K562 (cell line): ENCODE results near the gene NDST1. TPM values are rescaled to one million over a fixed set of nuclear protein-coding genes. Genes with fewer than 3 reads are reported as not detected.
A peak's percentile ranks its signal among the peaks of the same experiment; 100 is the strongest.

Experiments
- ATAC-seq: fragments of 200-7000 bp; cut with Tn5 transposase; 3 replicates; pipeline ENCODE4 v1.9.1; 2020; ENCODE audit warnings: moderate library complexity
- BruUV-seq: library from RNA; stranded (reverse); fragments of 400-500 nt; replicated peaks from 2 replicates; lab custom pipeline; 2021; lab: Mats Ljungman, UMichigan
- CTCF ChIA-PET: fragments of 300-600 bp; formaldehyde crosslinking; extraction: SDS; loops from one replicate; lab custom pipeline; 2021; ENCODE audit warnings: low intra/inter-chr PET ratio; lab: Yijun Ruan, JAX
- POLR2A ChIA-PET: fragments of 300-600, 350-650 bp; sonication (Branson Sonifier 250); formaldehyde crosslinking; extraction: SDS; loops from one replicate; lab custom pipeline; 2021; ENCODE audit warnings: antibody characterized with exemption, inconsistent platforms; lab: Yijun Ruan, JAX
- DNase-seq, 4 experiments: peaks; one replicate each; pipeline versions ENCODE4 v3.0.0 to v3.0.0-alpha.2; 2011 to 2018; ENCODE audit warnings: low spot score in 3 of 4, mixed read lengths in 3 of 4; ENCODE audit errors: extremely low read depth in 1 of 4
- FAIRE-seq: peaks from 2 replicates; lab custom pipeline; 2011; peaks lifted over from hg19 to GRCh38; lab: Jason Lieb, UNC
- H2AFZ ChIP-seq: 2 replicates; pipeline ENCODE4 v1.6.0; 2011; ENCODE audit warnings: low read depth, low read length, control low read depth, inconsistent platforms
- H3K27ac ChIP-seq: fragments of 200-600 bp; 3 replicates; pipeline ENCODE4 v1.8.0; 2011; ENCODE audit warnings: low read depth, mild to moderate bottlenecking, control low read depth, inconsistent platforms, low read length, moderate library complexity, mixed read lengths; ENCODE audit errors: extremely low read depth
- H3K27me3 ChIP-seq, 2 experiments: fragments of 300-600 bp in 1 of 2; 2 replicates in 1 of 2; 3 replicates in 1 of 2; pipeline versions ENCODE4 v1.6.0 to v1.8.0; 2011; ENCODE audit warnings: inconsistent platforms in 2 of 2, low read length in 2 of 2, mild to moderate bottlenecking in 1 of 2, mixed read lengths in 1 of 2, moderate library complexity in 1 of 2; ENCODE audit not compliant: control insufficient read depth in 2 of 2, insufficient read depth in 2 of 2
- H3K36me3 ChIP-seq: fragments of 300-600 bp; 3 replicates; pipeline ENCODE4 v1.8.0; 2011; ENCODE audit warnings: mild to moderate bottlenecking, low read length, inconsistent platforms; ENCODE audit not compliant: control insufficient read depth, insufficient read depth
- H3K4me1 ChIP-seq, 2 experiments: fragments of 200-600 bp in 1 of 2; replicated peaks in 1 of 2; 2 replicates in 1 of 2; 3 replicates in 1 of 2; pipeline versions ENCODE4 v1.5.1 to v1.8.0; 2011; ENCODE audit warnings: inconsistent platforms in 2 of 2, low read length in 2 of 2, mild to moderate bottlenecking in 1 of 2, mixed read lengths in 1 of 2, moderate library complexity in 1 of 2; ENCODE audit not compliant: control insufficient read depth in 2 of 2, insufficient read depth in 2 of 2
- H3K4me2 ChIP-seq: 2 replicates; pipeline ENCODE4 v1.6.1; 2011; ENCODE audit warnings: low read length, control low read depth, inconsistent platforms, mixed read lengths; ENCODE audit not compliant: insufficient read depth
- H3K4me3 ChIP-seq: fragments of 200-600 bp; sonication (generic), shearing (Covaris generic); 2 replicates; pipeline ENCODE4 v1.5.1; 2016; ENCODE audit warnings: control low read depth, inconsistent platforms
- H3K79me2 ChIP-seq: fragments of 200-600 bp; 3 replicates; pipeline ENCODE4 v1.8.0; 2011; ENCODE audit warnings: low read length, inconsistent platforms; ENCODE audit not compliant: control insufficient read depth, insufficient read depth
- H3K9ac ChIP-seq, 2 experiments: 2 replicates each; pipeline versions ENCODE4 v1.6.0 to v1.6.1; 2011; ENCODE audit warnings: low read depth in 2 of 2, low read length in 2 of 2, control low read depth in 1 of 2, inconsistent platforms in 1 of 2, mild to moderate bottlenecking in 1 of 2, mixed read lengths in 1 of 2; ENCODE audit not compliant: insufficient read depth in 1 of 2
- H3K9me1 ChIP-seq: one replicate; pipeline ENCODE4 v1.6.0; 2011; ENCODE audit warnings: inconsistent platforms, mild to moderate bottlenecking, low read length, moderate library complexity; ENCODE audit not compliant: control insufficient read depth, insufficient read depth
- H3K9me3 ChIP-seq: replicated peaks from 2 replicates; pipeline ENCODE4 v1.5.1; 2011; ENCODE audit warnings: low read depth, low read length, inconsistent platforms; ENCODE audit not compliant: control insufficient read depth, insufficient read depth
- H4K20me1 ChIP-seq: replicated peaks from 2 replicates; pipeline ENCODE4 v1.6.1; 2011; ENCODE audit warnings: low read length, inconsistent platforms, mixed read lengths; ENCODE audit not compliant: control insufficient read depth, insufficient read depth
- ARHGAP35 ChIP-seq: fragments of 450-650 bp; IDR thresholded peaks from 2 replicates; pipeline ENCODE4 v1.6.1; 2018; ENCODE audit not compliant: partially characterized antibody
- CTBP1 ChIP-seq: fragments of 450-650 bp; IDR thresholded peaks from 2 replicates; pipeline ENCODE4 v1.6.1; 2016; ENCODE audit warnings: borderline replicate concordance
- KLF13 ChIP-seq: fragments of 450-650 bp; IDR thresholded peaks from 2 replicates; pipeline ENCODE4 v1.6.1; 2016; ENCODE audit warnings: missing genetic modification characterization, low read depth, mild to moderate bottlenecking, missing compliant biosample characterization, moderate library complexity, borderline replicate concordance
- NBN ChIP-seq: fragments of 450-650 bp; IDR thresholded peaks from 2 replicates; pipeline ENCODE4 v1.6.1; 2016; ENCODE audit warnings: low read depth, mild to moderate bottlenecking
- NFIC ChIP-seq: fragments of 450-650 bp; IDR thresholded peaks from 2 replicates; pipeline ENCODE4 v1.6.1; 2017; ENCODE audit warnings: mild to moderate bottlenecking, inconsistent platforms
- NRF1 ChIP-seq, 2 experiments: fragments of 450-650 bp; IDR thresholded peaks in 1 of 2; conservative IDR thresholded peaks in 1 of 2; 2 replicates each; pipeline ENCODE4 v1.6.1; 2014; ENCODE audit warnings: mild to moderate bottlenecking in 2 of 2
- PKNOX1 ChIP-seq: fragments of 450-650 bp; IDR thresholded peaks from 2 replicates; pipeline ENCODE4 v1.6.1; 2016
- RFX7 ChIP-seq: fragments of 250-450 bp; sonication (Bioruptor Pico); IDR thresholded peaks from 2 replicates; pipeline ENCODE4 v1.5.1; 2021; ENCODE audit warnings: mild to moderate bottlenecking
- SAP30 ChIP-seq: fragments of 200-600 bp; sonication (generic); IDR thresholded peaks from 2 replicates; pipeline ENCODE4 v1.6.1; 2012; ENCODE audit warnings: borderline replicate concordance, low read depth, mild to moderate bottlenecking, moderate library complexity, low read length, control low read depth, inconsistent platforms; ENCODE audit not compliant: insufficient read depth, poor library complexity, severe bottlenecking
- SLC30A9 ChIP-seq: fragments of 250-450 bp; sonication (Bioruptor Pico); IDR thresholded peaks from 2 replicates; pipeline ENCODE4 v1.8.0; 2022; ENCODE audit warnings: mild to moderate bottlenecking, moderate library complexity
- TOE1 ChIP-seq, 2 experiments: fragments of 450-650 bp in 1 of 2; sonication (generic) in 1 of 2; formaldehyde crosslinking in 1 of 2; IDR thresholded peaks; 2 replicates each; pipeline versions ENCODE4 v1.7.1 to v1.8.0; 2016 to 2022; ENCODE audit warnings: borderline replicate concordance in 2 of 2, mild to moderate bottlenecking in 2 of 2, antibody characterized with exemption in 1 of 2, inconsistent platforms in 1 of 2, low read depth in 1 of 2, missing genetic modification reagents in 1 of 2, moderate library complexity in 1 of 2
- TSC22D4 ChIP-seq: fragments of 450-650 bp; IDR thresholded peaks from 2 replicates; pipeline ENCODE4 v1.6.1; 2016; ENCODE audit warnings: missing genetic modification characterization, missing biosample characterization, control low read depth
- ZFP91 ChIP-seq: sonication (generic); formaldehyde crosslinking; IDR thresholded peaks from 2 replicates; pipeline ENCODE4 v1.8.0; 2022; ENCODE audit warnings: mild to moderate bottlenecking, missing genetic modification reagents
- ZNF586 ChIP-seq: fragments of 450-650 bp; formaldehyde crosslinking; conservative IDR thresholded peaks from 2 replicates; pipeline ENCODE4 v1.4.0; 2020; ENCODE audit warnings: mild to moderate bottlenecking, moderate library complexity
- WGBS: fragments of 100-300 bp; shearing (Covaris generic); methylation state at CpG from one replicate; pipeline ENCODE4 v1.1.6; 2016; ENCODE audit warnings: low coverage, mixed read lengths; ENCODE audit not compliant: insufficient coverage; ENCODE audit errors: missing lambda C conversion rate; 5-methylcytosine and 5-hydroxymethylcytosine counted together
- in situ Hi-C: fragments of 300-500 bp; cut with MboI; formaldehyde crosslinking; loops from 4 replicates; pipeline ENCODE4 v1.15.0; 2018; ENCODE audit warnings: inconsistent platforms, mixed read lengths
- intact Hi-C: fragments of 100-400 bp; cut with micrococcal nuclease; formaldehyde crosslinking; loops from 2 replicates; pipeline ENCODE4 v1.14.2; 2022
- polyA plus RNA-seq, 8 experiments: library from polyadenylated mRNA; depleted of rRNA in 4 of 8; stranded (reverse) in 5 of 8; unstranded in 3 of 8; fragments of >200 nt; fragmentation: Nextera tagmentation in 2 of 8; fragmentation: Illumina TruSeq in 1 of 8; extraction: Ambion mirVana in 2 of 8; extraction: Trizol in 1 of 8; gene quantifications; 2 replicates each; pipeline versions ENCODE4 v1.2.1 to v1.2.3, GENCODE V29; 2011 to 2014; ENCODE audit warnings: inconsistent platforms in 1 of 8, missing spikeins in 1 of 8
- total RNA-seq, 7 experiments: library from RNA; depleted of rRNA in 6 of 7; stranded (reverse); fragments of >200 nt in 6 of 7; fragmentation: Illumina TruSeq in 2 of 7; extraction: Trizol in 2 of 7; gene quantifications; 2 replicates each; pipeline versions ENCODE4 v1.2.1 to v1.2.3, GENCODE V29; 2011 to 2021; ENCODE audit warnings: low replicate concordance in 1 of 7
- TF ChIP-seq, protein P1 (sequence below), 2 experiments: IDR thresholded peaks in 1 of 2; conservative IDR thresholded peaks in 1 of 2; 2 replicates each; pipeline ENCODE4 v1.6.1; 2016; ENCODE audit warnings: low read depth in 2 of 2, mild to moderate bottlenecking in 1 of 2, missing compliant biosample characterization in 1 of 2, missing genetic modification characterization in 1 of 2, moderate library complexity in 1 of 2

NDST1 gene
- total and polyA plus RNA-seq, 9 of the 15 experiments (the other 6 are each of a cell fraction or from before 2014, with no cell fraction given) = 0.38 to 47.9 (median 9.9) TPM

DNA sequence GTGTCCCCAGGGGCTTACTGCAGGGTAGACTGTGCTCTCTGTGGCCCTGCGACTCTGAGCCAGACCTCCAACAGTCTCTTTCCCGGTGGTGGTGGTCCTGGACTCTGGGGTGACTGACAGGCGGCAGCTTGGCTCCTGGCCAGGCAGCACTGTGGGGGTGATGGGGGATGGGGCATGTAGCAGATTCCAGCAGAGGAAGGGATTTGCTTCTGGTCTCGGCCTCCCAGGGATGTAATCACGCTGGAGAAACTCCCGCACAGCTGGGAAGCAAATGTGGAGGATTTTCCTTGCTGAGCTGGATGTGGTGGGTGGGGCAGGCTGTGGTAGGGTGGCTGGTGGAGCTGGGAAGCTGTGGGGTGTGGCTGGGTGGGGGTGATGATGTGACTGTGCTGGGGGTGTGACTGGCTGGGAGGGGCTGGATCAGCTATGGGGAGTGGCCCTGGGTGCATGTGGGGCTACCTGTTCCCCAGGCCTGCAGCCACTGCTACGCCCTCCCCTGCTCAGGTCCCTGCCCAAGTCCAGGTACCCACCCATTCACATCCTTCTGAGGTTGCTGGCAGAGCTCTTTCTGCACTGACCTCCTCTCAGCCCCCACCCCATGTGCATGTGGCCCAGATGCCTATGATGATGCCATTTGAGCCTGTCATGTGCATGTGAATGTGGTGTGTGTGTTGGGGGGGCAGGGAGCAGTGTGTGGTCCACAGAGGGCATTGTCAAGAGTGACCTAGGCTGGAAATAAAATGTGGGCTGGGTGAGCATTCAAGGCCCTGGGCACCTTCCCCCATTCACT lies 3.8 kb downstream of the NDST1 start:
- Histone ChIP-seq H3K4me2 (no peak overlapping the region; the same call in 1 of the 2 replicates), H3K27me3 (no peaks in the 10 kb centered on the region), H3K79me2 (peaks cover 60% of the 10 kb centered on the region), H4K20me1 (peaks cover 67% of the 10 kb centered on the region), H3K9me3 (no peaks in the 10 kb centered on the region), H3K27ac (no peak overlapping the region), H3K9ac (peak overlapping the region in 1 of 2 experiments; percentile 72; a peak in 2 of 4 replicates), H3K4me1 (peaks cover 29 to 35% of the 10 kb centered on the region in 2 experiments), H3K4me3 (no peak overlapping the region), H2AFZ (no peak overlapping the region), H3K36me3 (no peaks in the 10 kb centered on the region), H3K9me1 (peaks cover 16% of the 10 kb centered on the region)
- DNase-seq (peak; percentile 67 to 85 (median 79)), FAIRE-seq (peak; percentile 72), ATAC-seq (peak; percentile 79)
- CTCF ChIA-PET = interaction anchor here (0.6 kb wide), 1 partner anchor 32 kb away, joined by 3 read pairs; no protein-coding TSS in a partner anchor
- no TSS peak for BruUV-seq
- 26% methylated on average over 5 of the region's 7 CpGs for WGBS
- intact Hi-C loops (no loop called here), in situ Hi-C loops (no loop called here)
- POLR2A ChIA-PET = interaction anchor here (2.7 kb wide), 1 partner anchor 11 kb away, joined by 16 read pairs; no protein-coding TSS in a partner anchor
- TF ChIP-seq PKNOX1 (peak; percentile 87), RFX7 (no peak), NRF1 (conservative IDR thresholded peaks at IDR 0.05 in 1 of 2, IDR thresholded peaks at IDR 0.05 in 1 of 2) (no peak), SLC30A9 (no peak), ZNF586 (CRISPR knock-in tag) (no peak), TSC22D4 (tag) (no peak), NFIC (peak; percentile 94), KLF13 (no peak), CTBP1 (peak; percentile 24; the same call in 1 of the 2 replicates), SAP30 (no peak), ZFP91 (CRISPR knock-in tag) (no peak), TOE1 (IDR thresholded peaks at IDR 0.05; ENCODE audit: borderline replicate concordance) (no peak), TOE1 (CRISPR knock-in tag; IDR thresholded peaks at IDR 0.05; ENCODE audit: borderline replicate concordance, low read depth) (no peak), ARHGAP35 (no peak), NBN (no peak)
- TF ChIP-seq, protein P1, sequence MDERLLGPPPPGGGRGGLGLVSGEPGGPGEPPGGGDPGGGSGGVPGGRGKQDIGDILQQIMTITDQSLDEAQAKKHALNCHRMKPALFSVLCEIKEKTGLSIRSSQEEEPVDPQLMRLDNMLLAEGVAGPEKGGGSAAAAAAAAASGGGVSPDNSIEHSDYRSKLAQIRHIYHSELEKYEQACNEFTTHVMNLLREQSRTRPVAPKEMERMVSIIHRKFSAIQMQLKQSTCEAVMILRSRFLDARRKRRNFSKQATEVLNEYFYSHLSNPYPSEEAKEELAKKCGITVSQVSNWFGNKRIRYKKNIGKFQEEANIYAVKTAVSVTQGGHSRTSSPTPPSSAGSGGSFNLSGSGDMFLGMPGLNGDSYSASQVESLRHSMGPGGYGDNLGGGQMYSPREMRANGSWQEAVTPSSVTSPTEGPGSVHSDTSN (CRISPR knock-in tag; IDR thresholded peaks at IDR 0.05; ENCODE audit: low read depth) = no peak
- TF ChIP-seq, protein P1 (tag; conservative IDR thresholded peaks at IDR 0.05; ENCODE audit: low read depth) = peak; percentile 26; the same call in 1 of the 2 replicates
